OCI-LY7 (cell line): Measurements from ENCODE around the gene PHF24. TPM values are rescaled to one million over a fixed set of nuclear protein-coding genes. Genes with fewer than 3 reads are reported as not detected.

Experiments used
- BruUV-seq: library from RNA; stranded (reverse); fragments of 400-500 nt; replicated peaks from 2 replicates; lab custom pipeline; 2021; lab: Mats Ljungman, UMichigan
- CTCF ChIA-PET: fragments of 300-600 bp; sonication (Branson Sonifier 250); formaldehyde crosslinking; loops from one replicate; lab custom pipeline; 2022; ENCODE audit warnings: antibody characterized with exemption; ENCODE audit not compliant: unreplicated experiment; lab: Charles Lee
- POLR2A ChIA-PET: fragments of 300-600 bp; sonication (Branson Sonifier 250); formaldehyde crosslinking; loops from one replicate; lab custom pipeline; 2022; ENCODE audit warnings: antibody characterized with exemption; lab: Charles Lee
- DNase-seq: peaks from one replicate; pipeline ENCODE4 v3.0.0-alpha.2; 2015; ENCODE audit warnings: low spot score
- H2AFZ ChIP-seq: fragments of 200-600 bp; sonication (generic), shearing (Covaris generic); 2 replicates; pipeline ENCODE4 v1.6.1; 2014; ENCODE audit warnings: mild to moderate bottlenecking, antibody characterized with exemption, low read length, moderate library complexity
- H3K27ac ChIP-seq: fragments of 200-600 bp; sonication (generic); 2 replicates; pipeline ENCODE4 v1.5.1; 2014; ENCODE audit warnings: mixed run types, low read depth, mild to moderate bottlenecking, moderate library complexity, low read length, inconsistent platforms; ENCODE audit not compliant: poor library complexity, severe bottlenecking
- H3K36me3 ChIP-seq: fragments of 200-600 bp; sonication (generic); 2 replicates; pipeline ENCODE4 v1.6.1; 2014; ENCODE audit warnings: mild to moderate bottlenecking, antibody characterized with exemption, low read length, moderate library complexity, mixed read lengths; ENCODE audit not compliant: insufficient read depth
- H3K4me1 ChIP-seq: fragments of 200-600 bp; sonication (generic); 2 replicates; pipeline ENCODE4 v1.5.1; 2014; ENCODE audit warnings: mild to moderate bottlenecking, low read length; ENCODE audit not compliant: insufficient read depth, poor library complexity, severe bottlenecking
- H3K4me2 ChIP-seq: fragments of 200-600 bp; sonication (generic); 2 replicates; pipeline ENCODE4 v1.6.1; 2014; ENCODE audit warnings: mild to moderate bottlenecking, low read length
- H3K4me3 ChIP-seq: fragments of 200-600 bp; sonication (generic); 2 replicates; pipeline ENCODE4 v1.5.1; 2014; ENCODE audit warnings: mild to moderate bottlenecking, low read depth, low read length; ENCODE audit not compliant: poor library complexity, severe bottlenecking
- H3K79me2 ChIP-seq: fragments of 200-600 bp; sonication (generic); 2 replicates; pipeline ENCODE4 v1.6.1; 2016; ENCODE audit warnings: low read depth, mild to moderate bottlenecking, low read length, moderate library complexity, mixed read lengths; ENCODE audit not compliant: insufficient read depth
- H3K9me2 ChIP-seq: fragments of 200-600 bp; sonication (generic); 2 replicates; pipeline ENCODE4 v1.6.1; 2016; ENCODE audit warnings: mild to moderate bottlenecking, low read length, mixed read lengths; ENCODE audit not compliant: insufficient read depth
- H3K9me3 ChIP-seq: fragments of 200-600 bp; sonication (generic); 2 replicates; pipeline ENCODE4 v1.6.1; 2014; ENCODE audit warnings: mild to moderate bottlenecking, mixed run types, low read length, mixed read lengths
- H4K20me1 ChIP-seq: fragments of 200-600 bp; sonication (generic); 2 replicates; pipeline ENCODE4 v1.6.1; 2014; ENCODE audit warnings: mild to moderate bottlenecking, antibody characterized with exemption, low read length, moderate library complexity, mixed read lengths; ENCODE audit not compliant: insufficient read depth
- CTCF ChIP-seq: fragments of 200-600 bp; sonication (generic); conservative IDR thresholded peaks from 2 replicates; pipeline ENCODE4 v1.5.1; 2014; ENCODE audit warnings: mild to moderate bottlenecking, antibody characterized with exemption, low read length, moderate library complexity, mixed read lengths
- EZH2phosphoT487 ChIP-seq: fragments of 200-600 bp; sonication (generic); IDR thresholded peaks from 2 replicates; pipeline ENCODE4 v1.6.1; 2018; ENCODE audit warnings: low read depth, borderline replicate concordance, mild to moderate bottlenecking, mixed run types, antibody characterized with exemption, low read length, moderate library complexity, mixed read lengths
- intact Hi-C: fragments of 100-400 bp; cut with micrococcal nuclease; formaldehyde crosslinking; loops from one replicate; pipeline ENCODE4 v1.10.0; 2022; ENCODE audit not compliant: unreplicated experiment
- total RNA-seq, 2 experiments: library from RNA; depleted of rRNA in 1 of 2; stranded (reverse); fragments of >200 nt in 1 of 2; shearing (Covaris generic) in 1 of 2; gene quantifications; 2 replicates each; pipeline ENCODE4 v1.2.3, GENCODE V29; 2014 to 2022

Gene PHF24
- total RNA-seq, 2 experiments from 2014 or later: not detected

- Histone ChIP-seq H4K20me1 (no peaks in the 10 kb centered on the region), H3K4me2 (peak overlapping the region; percentile 62), H3K9me2 (no peaks in the 10 kb centered on the region), H3K9me3 (no peaks in the 10 kb centered on the region), H3K36me3 (no peaks in the 10 kb centered on the region), H3K4me1 (peaks cover 78% of the 10 kb centered on the region), H2AFZ (peak overlapping the region; percentile 43; the same call in 1 of the 2 replicates), H3K79me2 (no peaks in the 10 kb centered on the region), H3K4me3 (peak overlapping the region; percentile 13), H3K27ac (peak overlapping the region; percentile 35)
- no TSS peak for BruUV-seq
- ChIA-PET CTCF (no interaction called here), POLR2A (no interaction called here)
- intact Hi-C loops: loop anchor here (5.0 kb wide), 2 partner anchors 131 to 176 kb away; partner anchors contain the start of genes ATOSB and UNC13B
- peak; percentile 67 for DNase-seq
- TF ChIP-seq EZH2phosphoT487 (no peak), CTCF (no peak)
Observed at GRCh38 chr9:34986540-34987047, 28.5 kb downstream of the PHF24 start.

- intact Hi-C loops: loop anchor here (5.0 kb wide), 2 partner anchors 130 to 175 kb away; partner anchors contain the start of genes ATOSB and UNC13B
- DNase-seq: no peak
- H3K27ac ChIP-seq: peak overlapping the region; percentile 35
- H3K79me2 ChIP-seq: no peaks in the 10 kb centered on the region
- CTCF ChIA-PET: no interaction called here
- no peaks in the 10 kb centered on the region for H4K20me1 ChIP-seq
- no peaks in the 10 kb centered on the region for H3K9me3 ChIP-seq
- peaks cover 71% of the 10 kb centered on the region for H3K4me1 ChIP-seq
- POLR2A ChIA-PET: no interaction called here
- peak overlapping the region; percentile 43; the same call in 1 of the 2 replicates for H2AFZ ChIP-seq
- TF ChIP-seq EZH2phosphoT487: no peak
- no peak for TF ChIP-seq CTCF
- H3K4me2 ChIP-seq: peak overlapping the region; percentile 62
- no peaks in the 10 kb centered on the region for H3K36me3 ChIP-seq
- H3K9me2 ChIP-seq: no peaks in the 10 kb centered on the region
- BruUV-seq: no TSS peak
- H3K4me3 ChIP-seq: no peak overlapping the region
Observed at GRCh38 chr9:34987160-34987901, 29.2 kb downstream of the PHF24 start.
